Muscle layer of colon (tissue), 2 donors: ENCODE results near the gene COP1.
"Not testable (repeated sequence)": the region's sequence is repeated elsewhere in the genome, so short reads cannot be mapped to it uniquely, and the experiment has no call there.

Experiments used
- H3K27ac ChIP-seq: one replicate; pipeline ENCODE4 v1.7.0; 2013; ENCODE audit warnings: low read depth, mild to moderate bottlenecking, low read length, moderate library complexity
- H3K27me3 ChIP-seq, 2 donors: one replicate each; pipeline ENCODE4 v1.7.0; 2013; ENCODE audit warnings: low read length in 2 of 2, mild to moderate bottlenecking in 2 of 2; ENCODE audit not compliant: insufficient read depth in 2 of 2, control insufficient read depth in 1 of 2
- H3K36me3 ChIP-seq: one replicate; pipeline ENCODE4 v1.7.0; 2013; ENCODE audit warnings: mild to moderate bottlenecking, low read length; ENCODE audit not compliant: insufficient read depth
- H3K4me1 ChIP-seq: one replicate; pipeline ENCODE4 v1.7.0; 2013; ENCODE audit warnings: mild to moderate bottlenecking, low read length; ENCODE audit not compliant: insufficient read depth
- H3K4me3 ChIP-seq, 2 donors: one replicate each; pipeline ENCODE4 v1.7.0; 2013; ENCODE audit warnings: low read length in 2 of 2, low read depth in 1 of 2, mild to moderate bottlenecking in 1 of 2, moderate library complexity in 1 of 2
- H3K9ac ChIP-seq: one replicate; pipeline ENCODE4 v1.7.0; 2013; ENCODE audit warnings: low read length
- H3K9me3 ChIP-seq: one replicate; pipeline ENCODE4 v1.7.0; 2013; ENCODE audit warnings: mild to moderate bottlenecking, low read length
- donor health status: abdominal sarcoma.
- donor health status: Adenocarcinoma of cecum.

The COP1 gene

GRCh38 chr1:176206961-176207902, at the start of gene COP1:
TSS of gene COP1 (minus strand) at chr1:176207286. CDS start at chr1:176206978, 308 bp downstream.
- H3K27ac ChIP-seq, result peak within 1 kb of the TSS; percentile 89
- peak within 1 kb of the TSS; percentile 82 to 100 for H3K4me3 ChIP-seq
- peaks cover 25% of the 10 kb centered on the region for H3K4me1 ChIP-seq
- no peaks in the 10 kb centered on the region for H3K27me3 ChIP-seq
- peak within 1 kb of the TSS; percentile 73 for H3K9ac ChIP-seq
- no peaks in the 10 kb centered on the region for H3K36me3 ChIP-seq
- H3K9me3 ChIP-seq, result no peaks in the 10 kb centered on the region

- Histone ChIP-seq H3K36me3 (no peaks in the 10 kb centered on the region), H3K4me3 (no peak overlapping the region), H3K27ac (no peak overlapping the region), H3K9ac (no peak overlapping the region), H3K9me3 (no peaks in the 10 kb centered on the region), H3K4me1 (no peaks in the 10 kb centered on the region), H3K27me3 (no peaks in the 10 kb centered on the region)
Observed at GRCh38 chr1:176252191-176252590, 45.1 kb upstream of the COP1 start.

DNA sequence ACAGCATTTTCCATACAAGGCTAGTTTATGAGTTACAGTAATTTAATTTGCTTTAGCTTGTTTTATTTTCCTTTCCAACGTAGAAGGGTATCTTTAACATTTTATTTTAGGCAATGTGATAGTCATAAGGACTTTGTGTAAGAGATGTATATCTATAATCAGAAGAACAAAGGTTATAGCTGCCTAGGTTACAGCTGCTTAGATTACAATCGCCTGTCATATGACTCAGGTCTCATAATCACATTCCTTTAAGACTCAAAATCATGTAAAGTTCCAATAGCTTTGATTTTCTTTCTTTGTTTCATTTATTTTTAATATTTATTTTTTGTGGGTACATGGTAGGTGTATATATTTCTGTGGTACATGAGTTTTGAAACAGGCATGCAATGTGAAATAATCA, 37.8 kb upstream of the COP1 start:
- no peaks in the 10 kb centered on the region for H3K9me3 ChIP-seq
- H3K36me3 ChIP-seq, result no peaks in the 10 kb centered on the region
- H3K4me3 ChIP-seq, result no peak overlapping the region
- H3K27me3 ChIP-seq, result no peaks in the 10 kb centered on the region
- no peak overlapping the region for H3K9ac ChIP-seq
- no peaks in the 10 kb centered on the region for H3K4me1 ChIP-seq
- H3K27ac ChIP-seq, result no peak overlapping the region

- H3K4me1 ChIP-seq, result no peaks in the 10 kb centered on the region
- no peaks in the 10 kb centered on the region for H3K27me3 ChIP-seq
- no peak overlapping the region for H3K27ac ChIP-seq
- H3K9ac ChIP-seq, result no peak overlapping the region
- H3K36me3 ChIP-seq, result no peaks in the 10 kb centered on the region
- H3K9me3 ChIP-seq, result no peaks in the 10 kb centered on the region
- H3K4me3 ChIP-seq, result no peak overlapping the region
Observed at GRCh38 chr1:176243746-176244145, 36.7 kb upstream of the COP1 start.

DNA sequence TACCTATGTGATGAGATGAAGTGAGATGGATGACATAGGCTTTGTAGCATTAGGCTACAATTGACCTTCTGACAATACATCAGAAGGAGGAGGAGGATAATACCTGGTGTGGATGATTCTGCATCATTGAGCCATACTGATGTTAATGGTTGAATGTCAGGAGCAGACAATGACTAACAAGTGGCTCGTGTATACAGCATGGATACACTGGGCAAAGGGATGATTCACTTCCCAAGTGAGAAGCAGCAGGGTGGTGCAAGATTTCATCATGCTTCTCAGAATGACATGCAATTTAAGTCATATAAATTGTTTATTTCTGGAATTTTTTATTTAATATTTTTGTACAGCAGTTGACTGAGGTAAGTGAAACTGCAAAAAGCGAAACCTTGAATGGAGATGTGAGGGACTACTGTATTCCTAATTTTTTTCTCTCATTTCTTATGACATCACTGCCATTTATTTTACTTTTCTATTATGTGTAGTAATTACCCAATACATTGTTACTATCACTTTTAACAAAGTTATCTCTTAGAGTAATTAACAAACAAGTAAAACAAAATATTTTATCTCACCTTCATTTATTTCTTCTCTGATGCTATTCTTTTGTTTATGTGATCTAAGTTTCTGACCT, 34.4 kb upstream of the COP1 start:
- Histone ChIP-seq H3K27ac (no peak overlapping the region), H3K9ac (no peak overlapping the region), H3K4me3 (no peak overlapping the region), H3K36me3 (no peaks in the 10 kb centered on the region), H3K9me3 (no peaks in the 10 kb centered on the region), H3K4me1 (no peaks in the 10 kb centered on the region), H3K27me3 (no peaks in the 10 kb centered on the region)

- H3K4me1 ChIP-seq, H3K9me3 ChIP-seq, H3K27ac ChIP-seq, H3K36me3 ChIP-seq, H3K27me3 ChIP-seq, H3K4me3 ChIP-seq, H3K9ac ChIP-seq: not testable (repeated sequence)
Observed at GRCh38 chr1:176233657-176234056, 26.6 kb upstream of the COP1 start.

GRCh38 chr1:176227579-176227978, 20.5 kb upstream of the COP1 start:
- H3K9me3 ChIP-seq, result no peaks in the 10 kb centered on the region
- H3K9ac ChIP-seq, result no peak overlapping the region
- H3K4me1 ChIP-seq, result no peaks in the 10 kb centered on the region
- no peaks in the 10 kb centered on the region for H3K36me3 ChIP-seq
- no peak overlapping the region for H3K4me3 ChIP-seq
- H3K27me3 ChIP-seq, result no peaks in the 10 kb centered on the region
- no peak overlapping the region for H3K27ac ChIP-seq

GRCh38 chr1:176225911-176226310, 18.8 kb upstream of the COP1 start:
- H3K4me3 ChIP-seq, result no peak overlapping the region
- H3K27ac ChIP-seq, result no peak overlapping the region
- no peaks in the 10 kb centered on the region for H3K27me3 ChIP-seq
- H3K9me3 ChIP-seq, result no peaks in the 10 kb centered on the region
- H3K9ac ChIP-seq, result no peak overlapping the region
- no peaks in the 10 kb centered on the region for H3K36me3 ChIP-seq
- no peaks in the 10 kb centered on the region for H3K4me1 ChIP-seq

- Histone ChIP-seq H3K36me3 (no peaks in the 10 kb centered on the region), H3K4me3 (no peak overlapping the region), H3K27ac (no peak overlapping the region), H3K27me3 (no peaks in the 10 kb centered on the region), H3K9me3 (no peaks in the 10 kb centered on the region), H3K9ac (no peak overlapping the region), H3K4me1 (no peaks in the 10 kb centered on the region)
Observed at GRCh38 chr1:176225479-176225875, 18.4 kb upstream of the COP1 start.

DNA sequence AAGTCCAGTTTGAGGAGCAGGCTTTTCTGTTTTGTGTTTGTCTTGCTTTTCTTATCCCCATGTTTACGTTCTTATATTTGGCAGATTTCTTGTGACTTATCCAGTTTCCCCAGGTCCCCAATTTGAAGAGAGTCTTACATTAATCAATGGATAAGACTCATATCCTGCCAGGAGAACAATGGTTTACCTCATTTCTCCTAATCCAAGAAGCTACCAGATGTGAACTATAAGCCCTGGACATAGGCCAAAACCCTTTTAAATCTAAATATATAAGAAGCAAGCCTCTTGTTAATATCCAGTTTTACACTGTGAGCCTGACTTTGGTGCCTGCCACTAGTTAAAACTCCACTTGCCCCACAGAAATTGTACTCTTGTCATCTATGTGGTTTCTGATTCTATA, 15.1 kb upstream of the COP1 start:
- no peaks in the 10 kb centered on the region for H3K36me3 ChIP-seq
- no peak overlapping the region for H3K27ac ChIP-seq
- no peaks in the 10 kb centered on the region for H3K27me3 ChIP-seq
- H3K4me3 ChIP-seq, result no peak overlapping the region
- H3K9me3 ChIP-seq, result no peaks in the 10 kb centered on the region
- no peak overlapping the region for H3K9ac ChIP-seq
- no peaks in the 10 kb centered on the region for H3K4me1 ChIP-seq

GRCh38 chr1:176220100-176220689, 13.1 kb upstream of the COP1 start:
- Histone ChIP-seq H3K4me3 (no peak overlapping the region), H3K9ac (no peak overlapping the region), H3K27me3 (no peaks in the 10 kb centered on the region), H3K4me1 (no peaks in the 10 kb centered on the region), H3K27ac (no peak overlapping the region), H3K36me3 (no peaks in the 10 kb centered on the region), H3K9me3 (no peaks in the 10 kb centered on the region)
